OCI-LY1 (cell line): Measurements from ENCODE around the gene SUSD3.
A peak's percentile ranks its signal among the peaks of the same experiment; 100 is the strongest.

Experiments used
- H2AFZ ChIP-seq: fragments of 200-600 bp; sonication (generic), shearing (Covaris generic); 2 replicates; pipeline ENCODE4 v1.6.0; 2014; ENCODE audit warnings: antibody characterized with exemption, mild to moderate bottlenecking, low read length
- H3F3A ChIP-seq: fragments of 200-600 bp; sonication (generic), shearing (Covaris generic); 2 replicates; pipeline ENCODE4 v1.6.0; 2014; ENCODE audit warnings: mild to moderate bottlenecking, antibody characterized with exemption, low read length, moderate library complexity; ENCODE audit not compliant: insufficient read depth
- H3K27ac ChIP-seq: fragments of 200-600 bp; sonication (generic); 2 replicates; pipeline ENCODE4 v1.5.1; 2014; ENCODE audit warnings: low read length, mixed run types, mild to moderate bottlenecking, low read depth; ENCODE audit not compliant: poor library complexity, severe bottlenecking
- H3K27me3 ChIP-seq: fragments of 200-600 bp; sonication (generic); 2 replicates; pipeline ENCODE4 v1.6.0; 2014; ENCODE audit warnings: antibody characterized with exemption, mild to moderate bottlenecking, low read length, moderate library complexity; ENCODE audit not compliant: insufficient read depth
- H3K36me3 ChIP-seq: fragments of 200-600 bp; sonication (generic); 2 replicates; pipeline ENCODE4 v1.6.1; 2014; ENCODE audit warnings: mild to moderate bottlenecking, antibody characterized with exemption, low read length, moderate library complexity, mixed read lengths; ENCODE audit not compliant: insufficient read depth
- H3K4me1 ChIP-seq: fragments of 200-600 bp; sonication (generic); 2 replicates; pipeline ENCODE4 v1.5.1; 2014; ENCODE audit warnings: mild to moderate bottlenecking, low read length, moderate library complexity; ENCODE audit not compliant: insufficient read depth, severe bottlenecking
- H3K4me2 ChIP-seq: fragments of 200-600 bp; sonication (generic), shearing (Covaris generic); 2 replicates; pipeline ENCODE4 v1.6.1; 2014; ENCODE audit warnings: low read length
- H3K4me3 ChIP-seq: fragments of 200-600 bp; sonication (generic); 2 replicates; pipeline ENCODE4 v1.5.1; 2014; ENCODE audit warnings: low read length, low read depth, mild to moderate bottlenecking, mixed read lengths; ENCODE audit not compliant: poor library complexity, severe bottlenecking
- H3K79me2 ChIP-seq: fragments of 200-600 bp; shearing (Covaris generic); 2 replicates; pipeline ENCODE4 v1.6.1; 2016; ENCODE audit warnings: mixed run types, low read length, mixed read lengths; ENCODE audit not compliant: insufficient read depth
- H3K9ac ChIP-seq: fragments of 200-600 bp; sonication (generic), shearing (Covaris generic); 2 replicates; pipeline ENCODE4 v1.6.1; 2014; ENCODE audit warnings: mild to moderate bottlenecking, low read length, mixed read lengths
- H3K9me2 ChIP-seq: fragments of 200-600 bp; sonication (generic), shearing (Covaris generic); 2 replicates; pipeline ENCODE4 v1.6.1; 2014; ENCODE audit warnings: low read depth, mild to moderate bottlenecking, low read length, mixed read lengths
- H3K9me3 ChIP-seq: fragments of 200-600 bp; shearing (Covaris generic); 2 replicates; pipeline ENCODE4 v1.6.1; 2014; ENCODE audit warnings: low read length, mixed read lengths
- H4K20me1 ChIP-seq: fragments of 200-600 bp; sonication (generic), shearing (Covaris generic); 2 replicates; pipeline ENCODE4 v1.6.0; 2016; ENCODE audit warnings: mild to moderate bottlenecking, low read length; ENCODE audit not compliant: insufficient read depth
- EZH2 ChIP-seq: fragments of 200-600 bp; sonication (generic), shearing (Covaris generic); IDR thresholded peaks from 2 replicates; pipeline ENCODE4 v1.8.0; 2017; ENCODE audit warnings: borderline replicate concordance, mixed run types, mild to moderate bottlenecking, antibody characterized with exemption, low read length, moderate library complexity, mixed read lengths
- TF ChIP-seq, protein P1 (sequence below): fragments of 200-600 bp; sonication (generic), shearing (Covaris generic); IDR thresholded peaks from 2 replicates; pipeline ENCODE4 v1.5.1; 2017; ENCODE audit warnings: mild to moderate bottlenecking, antibody characterized with exemption, low read length, moderate library complexity, mixed read lengths

SUSD3 gene

GRCh38 chr9:93112116-93112863, 53.8 kb downstream of the SUSD3 start:
- TF ChIP-seq, protein P1, sequence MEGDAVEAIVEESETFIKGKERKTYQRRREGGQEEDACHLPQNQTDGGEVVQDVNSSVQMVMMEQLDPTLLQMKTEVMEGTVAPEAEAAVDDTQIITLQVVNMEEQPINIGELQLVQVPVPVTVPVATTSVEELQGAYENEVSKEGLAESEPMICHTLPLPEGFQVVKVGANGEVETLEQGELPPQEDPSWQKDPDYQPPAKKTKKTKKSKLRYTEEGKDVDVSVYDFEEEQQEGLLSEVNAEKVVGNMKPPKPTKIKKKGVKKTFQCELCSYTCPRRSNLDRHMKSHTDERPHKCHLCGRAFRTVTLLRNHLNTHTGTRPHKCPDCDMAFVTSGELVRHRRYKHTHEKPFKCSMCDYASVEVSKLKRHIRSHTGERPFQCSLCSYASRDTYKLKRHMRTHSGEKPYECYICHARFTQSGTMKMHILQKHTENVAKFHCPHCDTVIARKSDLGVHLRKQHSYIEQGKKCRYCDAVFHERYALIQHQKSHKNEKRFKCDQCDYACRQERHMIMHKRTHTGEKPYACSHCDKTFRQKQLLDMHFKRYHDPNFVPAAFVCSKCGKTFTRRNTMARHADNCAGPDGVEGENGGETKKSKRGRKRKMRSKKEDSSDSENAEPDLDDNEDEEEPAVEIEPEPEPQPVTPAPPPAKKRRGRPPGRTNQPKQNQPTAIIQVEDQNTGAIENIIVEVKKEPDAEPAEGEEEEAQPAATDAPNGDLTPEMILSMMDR, result peak; percentile 47
- TF ChIP-seq EZH2, result no peak
- peak overlapping the region; percentile 84 for H3K27ac ChIP-seq
- no peaks in the 10 kb centered on the region for H3K9me2 ChIP-seq
- no peak overlapping the region for H2AFZ ChIP-seq
- peak overlapping the region; percentile 31 for H3K9ac ChIP-seq
- no peaks in the 10 kb centered on the region for H3K27me3 ChIP-seq
- no peaks in the 10 kb centered on the region for H3K9me3 ChIP-seq
- no peaks in the 10 kb centered on the region for H4K20me1 ChIP-seq
- peaks cover 78% of the 10 kb centered on the region for H3K4me1 ChIP-seq
- no peaks in the 10 kb centered on the region for H3K79me2 ChIP-seq
- H3K36me3 ChIP-seq, result no peaks in the 10 kb centered on the region
- no peak overlapping the region for H3K4me3 ChIP-seq
- H3K4me2 ChIP-seq, result peak overlapping the region; percentile 36; the same call in 1 of the 2 replicates
- no peaks in the 10 kb centered on the region for H3F3A ChIP-seq

DNA sequence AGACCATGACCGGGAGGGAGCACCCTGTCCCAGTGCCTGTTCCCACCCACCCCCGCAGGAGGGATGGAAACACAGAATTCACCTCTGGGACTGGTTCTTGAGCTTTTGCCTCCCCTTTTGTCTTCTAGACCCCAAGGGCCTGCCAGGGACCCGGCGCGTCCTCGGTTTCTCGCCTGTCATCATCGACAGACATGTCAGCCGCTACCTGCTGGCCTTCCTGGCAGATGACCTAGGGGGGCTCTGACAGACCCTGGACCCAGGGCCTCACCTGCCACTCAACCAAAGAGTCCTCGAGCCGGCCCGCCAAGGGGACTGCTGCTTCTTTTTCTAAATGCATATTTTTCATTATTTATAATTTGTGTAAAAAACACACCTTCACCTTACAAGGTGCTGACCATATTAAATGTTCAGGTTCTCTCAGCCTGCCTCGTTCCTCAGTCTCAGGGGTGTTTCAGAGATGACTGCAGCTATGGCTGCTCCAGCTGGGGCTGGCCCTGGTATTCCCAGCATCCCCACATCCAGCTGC, 54.4 kb downstream of the SUSD3 start:
- no peaks in the 10 kb centered on the region for H3K9me3 ChIP-seq
- H4K20me1 ChIP-seq, result no peaks in the 10 kb centered on the region
- no peaks in the 10 kb centered on the region for H3K9me2 ChIP-seq
- H3K27ac ChIP-seq, result peak overlapping the region; percentile 84
- H3K27me3 ChIP-seq, result no peaks in the 10 kb centered on the region
- no peak overlapping the region for H3K4me3 ChIP-seq
- H2AFZ ChIP-seq, result no peak overlapping the region
- H3K4me2 ChIP-seq, result no peak overlapping the region
- H3K36me3 ChIP-seq, result no peaks in the 10 kb centered on the region
- H3K4me1 ChIP-seq, result peaks cover 72% of the 10 kb centered on the region
- no peaks in the 10 kb centered on the region for H3K79me2 ChIP-seq
- no peaks in the 10 kb centered on the region for H3F3A ChIP-seq
- H3K9ac ChIP-seq, result peak overlapping the region; percentile 31; the same call in 1 of the 2 replicates
- no peak for TF ChIP-seq EZH2
- TF ChIP-seq, protein P1, result no peak

DNA sequence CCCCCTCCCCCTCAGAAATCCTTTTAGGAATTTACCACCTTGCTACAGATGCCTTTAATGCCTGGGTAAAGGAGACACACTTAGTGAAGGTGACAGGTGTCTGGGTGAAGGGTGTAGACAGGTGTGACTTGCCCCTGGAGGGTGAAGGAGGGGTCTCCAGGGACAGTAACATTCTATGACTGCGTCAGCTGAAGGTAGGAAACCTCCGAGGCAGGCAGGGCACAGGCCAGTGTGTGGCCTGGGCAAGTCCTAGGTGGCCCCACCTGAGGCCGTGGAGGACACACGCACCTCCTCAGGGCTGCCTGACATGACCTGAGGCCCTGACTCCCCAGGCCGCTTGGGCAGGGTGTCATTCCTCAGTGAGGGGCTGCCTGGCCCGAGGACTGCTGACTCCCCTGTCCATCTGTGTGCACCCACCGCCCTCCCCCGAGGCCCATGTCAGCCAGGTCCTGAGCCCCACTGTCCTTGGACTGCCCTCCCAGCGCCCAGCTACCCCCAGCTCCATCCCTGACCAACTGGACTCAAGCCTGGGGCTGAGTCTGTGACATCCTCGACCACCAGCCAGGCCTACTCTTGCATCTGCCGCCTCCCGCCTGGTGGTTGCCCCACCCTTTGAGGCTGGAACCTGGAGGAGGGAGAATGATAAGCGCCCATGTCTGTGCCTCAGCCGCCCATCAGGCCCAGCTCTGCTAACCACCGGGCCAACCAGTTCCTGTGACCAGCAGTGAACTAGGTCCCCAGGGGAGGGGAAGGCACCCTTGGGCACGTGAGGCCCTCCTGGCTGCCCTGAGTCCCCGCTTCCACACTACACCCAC, 55.9 kb downstream of the SUSD3 start:
- Histone ChIP-seq H2AFZ (no peak overlapping the region), H3K27me3 (no peaks in the 10 kb centered on the region), H3K4me1 (peaks cover 61% of the 10 kb centered on the region), H3K9ac (no peak overlapping the region), H3K36me3 (no peaks in the 10 kb centered on the region), H3K9me2 (no peaks in the 10 kb centered on the region), H3K4me2 (no peak overlapping the region), H3K27ac (peak overlapping the region; percentile 3), H3F3A (no peaks in the 10 kb centered on the region), H4K20me1 (no peaks in the 10 kb centered on the region), H3K9me3 (no peaks in the 10 kb centered on the region), H3K4me3 (no peak overlapping the region), H3K79me2 (no peaks in the 10 kb centered on the region)
- TF ChIP-seq, protein P1, result no peak
- no peak for TF ChIP-seq EZH2
